SHP77 (cell line): ENCODE data around the gene SPTBN2.

Source experiments
- DNase-seq, 2 experiments: peaks; one replicate each; lab custom pipeline; 2025; lab: John Stamatoyannopoulos, UW

The SPTBN2 gene

GRCh38 chr11:66701432-66702240 lies 27.4 kb downstream of the SPTBN2 start:
- DNase-seq: no peak

- no peak for DNase-seq
These were observed 28.3 kb downstream of the SPTBN2 start for GRCh38 chr11:66700742-66701141.

GRCh38 chr11:66700337-66700736 lies 28.7 kb downstream of the SPTBN2 start:
- DNase-seq: no peak

GRCh38 chr11:66698491-66698890 lies 30.5 kb downstream of the SPTBN2 start:
- no peak for DNase-seq

GRCh38 chr11:66697988-66698387 lies 31.0 kb downstream of the SPTBN2 start:
- DNase-seq: no peak

- no peak for DNase-seq
These were observed 32.9 kb downstream of the SPTBN2 start for GRCh38 chr11:66696146-66696545.

GRCh38 chr11:66694732-66695207 lies 34.2 kb downstream of the SPTBN2 start:
- peak; percentile 97 for DNase-seq

- no peak for DNase-seq
These were observed 35.0 kb downstream of the SPTBN2 start for GRCh38 chr11:66694056-66694410.

GRCh38 chr11:66693356-66694055 lies 35.5 kb downstream of the SPTBN2 start:
- no peak for DNase-seq

- no peak for DNase-seq
These were observed 36.1 kb downstream of the SPTBN2 start for GRCh38 chr11:66692871-66693331.

- DNase-seq: no peak
These were observed 36.6 kb downstream of the SPTBN2 start for GRCh38 chr11:66692446-66692845.

GRCh38 chr11:66691311-66691980 lies 37.6 kb downstream of the SPTBN2 start:
- DNase-seq: no peak

GRCh38 chr11:66689661-66690590 lies 39.1 kb downstream of the SPTBN2 start:
- no peak for DNase-seq

- DNase-seq: no peak
These were observed 40.2 kb downstream of the SPTBN2 start for GRCh38 chr11:66688561-66689534.

GRCh38 chr11:66687831-66688281 lies 41.2 kb downstream of the SPTBN2 start:
- DNase-seq: no peak

- no peak for DNase-seq
These were observed 41.9 kb downstream of the SPTBN2 start for GRCh38 chr11:66686801-66687750.

- no peak for DNase-seq
These were observed 42.8 kb downstream of the SPTBN2 start for GRCh38 chr11:66686100-66686785.
